Caki2 (cell line): ENCODE data around the gene SGMS1. TPM values are rescaled to one million over a fixed set of nuclear protein-coding genes. Genes with fewer than 3 reads are reported as not detected.
"Not testable (repeated sequence)": the region's sequence is repeated elsewhere in the genome, so short reads cannot be mapped to it uniquely, and the experiment has no call there.

ENCODE experiments used
- DNase-seq: peaks from one replicate; pipeline ENCODE4 v3.0.0-alpha.2; 2015; ENCODE audit warnings: low read depth
- in situ Hi-C: cut with HindIII; loops from 2 replicates; pipeline ENCODE4 v1.10.0; 2016; ENCODE audit warnings: low sequenced_read_pairs, low pct_unique_long_range_greater_than_20kb, mixed read lengths
- total RNA-seq: library from RNA; depleted of rRNA; stranded (reverse); fragments of >200 nt; shearing (Covaris generic); gene quantifications from 2 replicates; pipeline ENCODE4 v1.2.3, GENCODE V29; 2014; ENCODE audit warnings: low replicate concordance; rRNA removed

Gene SGMS1
- total RNA-seq, 1 experiment from 2014 or later: 54.6 TPM

- in situ Hi-C loops, DNase-seq: not testable (repeated sequence)
Observed at GRCh38 chr10:50262625-50263024, 361.1 kb downstream of the SGMS1 start.

DNA sequence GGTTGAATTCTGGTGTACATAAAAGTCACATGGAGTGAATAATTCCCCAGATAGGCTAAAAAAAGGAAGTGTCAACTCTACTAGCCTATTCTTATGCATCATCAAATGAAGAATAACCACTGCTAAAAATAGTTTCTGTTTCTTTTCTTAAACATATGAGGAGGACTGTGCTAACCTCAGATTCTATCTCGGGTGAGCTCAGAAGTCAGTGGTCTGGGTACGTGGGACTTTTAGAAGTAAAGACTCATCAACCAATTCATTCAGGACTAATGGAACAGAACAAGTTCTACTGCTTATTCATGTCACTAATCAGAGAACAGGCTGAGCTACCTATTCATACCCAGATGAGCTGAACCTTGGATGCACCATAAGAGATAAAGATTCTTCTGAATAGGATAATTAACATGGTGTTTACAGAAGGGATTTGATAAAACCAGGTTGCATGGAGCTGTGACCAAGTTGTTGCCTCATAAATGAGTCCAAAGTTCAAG lies 362.9 kb downstream of the SGMS1 start:
- in situ Hi-C loops: no loop called here
- no peak for DNase-seq

Other genes with a start within 250 kb of the SGMS1 start
- 2.2 and 3.6 TPM in 2 replicates for gene ASAH2B, start 116.0 kb upstream of the SGMS1 start, total RNA-seq